ENCODE data around the gene U2AF1L4. TPM values are rescaled to one million over a fixed set of nuclear protein-coding genes. Genes with fewer than 3 reads are reported as not detected.

The U2AF1L4 gene
- total and polyA plus RNA-seq, 7 experiments from 2014 or later: 33.7 to 89.7 (median 70.1) TPM

GRCh38 chr19:35780717-35781116 lies 35.5 kb upstream of the U2AF1L4 start:
- H3K27me3 Mint-ChIP-seq: no peaks in the 10 kb centered on the region
- no peak overlapping the region for H3K4me3 Mint-ChIP-seq
- DNase-seq (no peak), ATAC-seq (no peak)
- intact Hi-C loops (cut with micrococcal nuclease): no loop called here
- Histone ChIP-seq H3K36me3 (ENCODE audit: control insufficient read depth in 2 of 3, insufficient read depth in 3 of 3, low read length in 3 of 3) (peaks cover 0 to 27% (median 0%) of the 10 kb centered on the region in 3 experiments), H3K4me3 (ENCODE audit: low read length) (no peak overlapping the region), H3K27me3 (ENCODE audit: control insufficient read depth in 2 of 2, insufficient read depth in 2 of 2, low read length in 2 of 2) (no peaks in the 10 kb centered on the region), H3K27ac (ENCODE audit: low read depth, low read length) (no peak overlapping the region), H3K4me1 (ENCODE audit: control insufficient read depth in 2 of 2, insufficient read depth in 2 of 2, low read length in 2 of 2) (peaks cover 0 to 6% of the 10 kb centered on the region in 2 donors), H3K9me3 (ENCODE audit: control insufficient read depth in 2 of 3, low read length in 3 of 3) (no peaks in the 10 kb centered on the region)
- H3K9me3 Mint-ChIP-seq: peaks cover 0 to 2% (median 0%) of the 10 kb centered on the region in 11 donors
- CTCF ChIA-PET: no interaction called here
- peaks cover 0 to 19% (median 9%) of the 10 kb centered on the region in 7 donors for H3K4me1 Mint-ChIP-seq
- H3K36me3 Mint-ChIP-seq: peaks cover 0 to 16% (median 7%) of the 10 kb centered on the region in 5 donors
- H3K27ac Mint-ChIP-seq: no peak overlapping the region
- POLR2A ChIA-PET: no interaction called here

GRCh38 chr19:35780058-35780457 lies 34.8 kb upstream of the U2AF1L4 start:
- ATAC-seq (no peak), DNase-seq (no peak)
- Histone ChIP-seq H3K27ac (ENCODE audit: low read depth, low read length) (no peak overlapping the region), H3K9me3 (ENCODE audit: control insufficient read depth in 2 of 3, low read length in 3 of 3) (no peaks in the 10 kb centered on the region), H3K4me3 (ENCODE audit: low read length) (no peak overlapping the region), H3K36me3 (ENCODE audit: control insufficient read depth in 2 of 3, insufficient read depth in 3 of 3, low read length in 3 of 3) (peaks cover 0 to 24% (median 0%) of the 10 kb centered on the region in 3 experiments), H3K4me1 (ENCODE audit: control insufficient read depth in 2 of 2, insufficient read depth in 2 of 2, low read length in 2 of 2) (peaks cover 0 to 6% of the 10 kb centered on the region in 2 donors), H3K27me3 (ENCODE audit: control insufficient read depth in 2 of 2, insufficient read depth in 2 of 2, low read length in 2 of 2) (no peaks in the 10 kb centered on the region)
- H3K4me1 Mint-ChIP-seq: peaks cover 3 to 19% (median 9%) of the 10 kb centered on the region in 7 donors
- H3K27ac Mint-ChIP-seq: no peak overlapping the region
- H3K27me3 Mint-ChIP-seq: no peaks in the 10 kb centered on the region
- peaks cover 0 to 16% (median 7%) of the 10 kb centered on the region in 5 donors for H3K36me3 Mint-ChIP-seq
- H3K9me3 Mint-ChIP-seq: peaks cover 0 to 2% (median 0%) of the 10 kb centered on the region in 11 donors
- no peak overlapping the region for H3K4me3 Mint-ChIP-seq
- POLR2A ChIA-PET: no interaction called here
- intact Hi-C loops (cut with micrococcal nuclease): no loop called here
- CTCF ChIA-PET: no interaction called here

- Mint-ChIP-seq H3K4me1 (peaks cover 13 to 28% (median 18%) of the 10 kb centered on the region in 7 donors), H3K4me3 (no peak overlapping the region), H3K27me3 (no peaks in the 10 kb centered on the region), H3K27ac (peak overlapping the region in 1 of 9 donors; percentile 25), H3K9me3 (peaks cover 0 to 2% (median 0%) of the 10 kb centered on the region in 11 donors), H3K36me3 (peaks cover 0 to 16% (median 7%) of the 10 kb centered on the region in 5 donors)
- Histone ChIP-seq H3K27ac (ENCODE audit: low read depth, low read length) (no peak overlapping the region), H3K4me3 (ENCODE audit: low read length) (no peak overlapping the region), H3K9me3 (ENCODE audit: control insufficient read depth in 2 of 3, low read length in 3 of 3) (no peaks in the 10 kb centered on the region), H3K27me3 (ENCODE audit: control insufficient read depth in 2 of 2, insufficient read depth in 2 of 2, low read length in 2 of 2) (no peaks in the 10 kb centered on the region), H3K4me1 (ENCODE audit: control insufficient read depth in 2 of 2, insufficient read depth in 2 of 2, low read length in 2 of 2) (peaks cover 0 to 6% of the 10 kb centered on the region in 2 donors), H3K36me3 (ENCODE audit: control insufficient read depth in 2 of 3, insufficient read depth in 3 of 3, low read length in 3 of 3) (peaks cover 0 to 20% (median 0%) of the 10 kb centered on the region in 3 experiments)
- ATAC-seq (no peak), DNase-seq (no peak)
- intact Hi-C loops (cut with micrococcal nuclease): loop anchor here in 1 of 2 donors (10.0 kb wide), 1 partner anchor 276 kb away; the partner anchor contains the start of genes THAP8 and WDR62
- CTCF ChIA-PET: no interaction called here
- POLR2A ChIA-PET: no interaction called here
Measured at GRCh38 chr19:35779033-35779432, 33.8 kb upstream of the U2AF1L4 start.

- Mint-ChIP-seq H3K9me3 (peaks cover 0 to 2% (median 0%) of the 10 kb centered on the region in 11 donors), H3K4me1 (peaks cover 13 to 28% (median 18%) of the 10 kb centered on the region in 7 donors), H3K4me3 (peak overlapping the region in 5 of 10 donors; percentile 11 to 51 (median 40)), H3K27ac (no peak overlapping the region), H3K27me3 (no peaks in the 10 kb centered on the region), H3K36me3 (peaks cover 0 to 16% (median 3%) of the 10 kb centered on the region in 5 donors)
- ATAC-seq: no peak
- Histone ChIP-seq H3K9me3 (ENCODE audit: control insufficient read depth in 2 of 3, low read length in 3 of 3) (no peaks in the 10 kb centered on the region), H3K36me3 (ENCODE audit: control insufficient read depth in 2 of 3, insufficient read depth in 3 of 3, low read length in 3 of 3) (peaks cover 0 to 20% (median 0%) of the 10 kb centered on the region in 3 experiments), H3K27ac (ENCODE audit: low read depth, low read length) (no peak overlapping the region), H3K4me1 (ENCODE audit: control insufficient read depth in 2 of 2, insufficient read depth in 2 of 2, low read length in 2 of 2) (peaks cover 0 to 6% of the 10 kb centered on the region in 2 donors), H3K27me3 (ENCODE audit: control insufficient read depth in 2 of 2, insufficient read depth in 2 of 2, low read length in 2 of 2) (no peaks in the 10 kb centered on the region), H3K4me3 (ENCODE audit: low read length) (no peak overlapping the region)
- DNase-seq: no peak
- POLR2A ChIA-PET: no interaction called here
- intact Hi-C loops (cut with micrococcal nuclease): loop anchor here in 1 of 2 donors (10.0 kb wide), 1 partner anchor 277 kb away; the partner anchor contains the start of genes THAP8 and WDR62
- CTCF ChIA-PET: interaction anchor here (0.5 to 1.0 kb wide), 3 partner anchors 79 to 477 kb away, joined by 3 to 4 read pairs (median 3); no protein-coding TSS in a partner anchor
Measured at GRCh38 chr19:35777961-35778360, 32.7 kb upstream of the U2AF1L4 start.

GRCh38 chr19:35777086-35777841 lies 32.0 kb upstream of the U2AF1L4 start:
- H3K27ac Mint-ChIP-seq: peak overlapping the region in 1 of 9 donors; percentile 44
- ChIA-PET CTCF (interaction anchor here (0.5 to 1.0 kb wide), 3 partner anchors 78 to 476 kb away, joined by 3 to 4 read pairs (median 3); no protein-coding TSS in a partner anchor), POLR2A (no interaction called here)
- no peaks in the 10 kb centered on the region for H3K27me3 Mint-ChIP-seq
- ATAC-seq: no peak
- peaks cover 11 to 28% (median 18%) of the 10 kb centered on the region in 7 donors for H3K4me1 Mint-ChIP-seq
- no peak overlapping the region for H3K27ac ChIP-seq (ENCODE audit: low read depth, low read length)
- DNase-seq: no peak
- H3K36me3 ChIP-seq (ENCODE audit: control insufficient read depth in 2 of 3, insufficient read depth in 3 of 3, low read length in 3 of 3): peaks cover 0 to 15% (median 0%) of the 10 kb centered on the region in 3 experiments
- H3K27me3 ChIP-seq (ENCODE audit: control insufficient read depth in 2 of 2, insufficient read depth in 2 of 2, low read length in 2 of 2): no peaks in the 10 kb centered on the region
- peaks cover 0 to 6% of the 10 kb centered on the region in 2 donors for H3K4me1 ChIP-seq (ENCODE audit: control insufficient read depth in 2 of 2, insufficient read depth in 2 of 2, low read length in 2 of 2)
- H3K9me3 ChIP-seq (ENCODE audit: control insufficient read depth in 2 of 3, low read length in 3 of 3): no peaks in the 10 kb centered on the region
- H3K4me3 Mint-ChIP-seq: peak overlapping the region; percentile 21 to 94 (median 72)
- intact Hi-C loops (cut with micrococcal nuclease): loop anchor here in 1 of 2 donors (10.0 kb wide), 1 partner anchor 278 kb away; the partner anchor contains the start of genes THAP8 and WDR62
- peaks cover 0 to 16% (median 0%) of the 10 kb centered on the region in 5 donors for H3K36me3 Mint-ChIP-seq
- H3K4me3 ChIP-seq (ENCODE audit: low read length): no peak overlapping the region
- H3K9me3 Mint-ChIP-seq: peaks cover 0 to 2% (median 0%) of the 10 kb centered on the region in 11 donors

- peaks cover 0 to 2% (median 0%) of the 10 kb centered on the region in 11 donors for H3K9me3 Mint-ChIP-seq
- peaks cover 0 to 13% (median 0%) of the 10 kb centered on the region in 5 donors for H3K36me3 Mint-ChIP-seq
- peak overlapping the region in 4 of 9 donors; percentile 12 to 88 (median 40) for H3K27ac Mint-ChIP-seq
- DNase-seq (no peak), ATAC-seq (no peak)
- CTCF ChIA-PET: no interaction called here
- intact Hi-C loops (cut with micrococcal nuclease): loop anchor here in 1 of 2 donors (10.0 kb wide), 1 partner anchor 279 kb away; the partner anchor contains the start of genes THAP8 and WDR62
- H3K4me3 Mint-ChIP-seq: peak overlapping the region; percentile 50 to 94 (median 78)
- H3K27me3 ChIP-seq (ENCODE audit: control insufficient read depth in 2 of 2, insufficient read depth in 2 of 2, low read length in 2 of 2): no peaks in the 10 kb centered on the region
- H3K9me3 ChIP-seq (ENCODE audit: control insufficient read depth in 2 of 3, low read length in 3 of 3): no peaks in the 10 kb centered on the region
- H3K4me3 ChIP-seq (ENCODE audit: low read length): no peak overlapping the region
- H3K4me1 ChIP-seq (ENCODE audit: control insufficient read depth in 2 of 2, insufficient read depth in 2 of 2, low read length in 2 of 2): peaks cover 0 to 6% of the 10 kb centered on the region in 2 donors
- H3K27ac ChIP-seq (ENCODE audit: low read depth, low read length): peak overlapping the region; percentile 61
- peaks cover 11 to 28% (median 18%) of the 10 kb centered on the region in 7 donors for H3K4me1 Mint-ChIP-seq
- POLR2A ChIA-PET: interaction anchor here (0.6 kb wide), 1 partner anchor 16 kb away, joined by 5 read pairs; no protein-coding TSS in a partner anchor
- H3K27me3 Mint-ChIP-seq: no peaks in the 10 kb centered on the region
- peaks cover 0 to 11% (median 0%) of the 10 kb centered on the region in 3 experiments for H3K36me3 ChIP-seq (ENCODE audit: control insufficient read depth in 2 of 3, insufficient read depth in 3 of 3, low read length in 3 of 3)
Measured at GRCh38 chr19:35776102-35776788, 31.0 kb upstream of the U2AF1L4 start.

Measured in naive thymus-derived CD4-positive, alpha-beta T cell (primary cell).